Ectodermal cell (in vitro differentiated cells): ENCODE data around the gene B3GNT2.

Source experiments
- H3K27ac ChIP-seq: 2 replicates; pipeline ENCODE4 v1.7.0; 2013; ENCODE audit warnings: mild to moderate bottlenecking, low read depth, low read length; ENCODE audit not compliant: insufficient read depth, poor library complexity, severe bottlenecking
- H3K27me3 ChIP-seq: 2 replicates; pipeline ENCODE4 v1.7.0; 2013; ENCODE audit warnings: mild to moderate bottlenecking, low read length; ENCODE audit not compliant: insufficient read depth, control insufficient read depth, poor library complexity, severe bottlenecking
- H3K36me3 ChIP-seq: one replicate; pipeline ENCODE4 v1.7.0; 2013; ENCODE audit warnings: low read length; ENCODE audit not compliant: control insufficient read depth, insufficient read depth
- H3K4me1 ChIP-seq: one replicate; pipeline ENCODE4 v1.7.0; 2013; ENCODE audit warnings: low read length; ENCODE audit not compliant: control insufficient read depth, insufficient read depth
- H3K4me3 ChIP-seq: 2 replicates; pipeline ENCODE4 v1.7.0; 2013; ENCODE audit warnings: low read depth, low read length, control low read depth; ENCODE audit not compliant: insufficient read depth
- H3K9me3 ChIP-seq: 2 replicates; pipeline ENCODE4 v1.7.0; 2013; ENCODE audit warnings: mild to moderate bottlenecking, low read length, moderate library complexity; ENCODE audit not compliant: control insufficient read depth
- WGBS, 2 experiments: methylation state at CpG; one replicate each; pipeline ENCODE4 v1.1.7; 2013; ENCODE audit warnings: missing lambda C conversion rate in 2 of 2; 5-methylcytosine and 5-hydroxymethylcytosine counted together

The B3GNT2 gene

GRCh38 chr2:62205554-62205953 is 9.6 kb downstream of the B3GNT2 start:
- Histone ChIP-seq H3K9me3 (no peaks in the 10 kb centered on the region), H3K4me3 (no peak overlapping the region), H3K36me3 (no peaks in the 10 kb centered on the region), H3K27ac (no peak overlapping the region), H3K4me1 (peaks cover 34% of the 10 kb centered on the region), H3K27me3 (no peaks in the 10 kb centered on the region)
- 73 to 79% methylated on average over 6 of the region's 6 CpGs for WGBS, 2 experiments

GRCh38 chr2:62206024-62206423 is 10.1 kb downstream of the B3GNT2 start:
- WGBS, 2 experiments, result 92 to 97% methylated on average over 5 of the region's 5 CpGs
- Histone ChIP-seq H3K4me1 (peaks cover 34% of the 10 kb centered on the region), H3K36me3 (no peaks in the 10 kb centered on the region), H3K9me3 (no peaks in the 10 kb centered on the region), H3K27ac (no peak overlapping the region), H3K4me3 (no peak overlapping the region), H3K27me3 (no peaks in the 10 kb centered on the region)

GRCh38 chr2:62207491-62207890 is 11.6 kb downstream of the B3GNT2 start:
- Histone ChIP-seq H3K4me3 (no peak overlapping the region), H3K9me3 (no peaks in the 10 kb centered on the region), H3K36me3 (no peaks in the 10 kb centered on the region), H3K27me3 (no peaks in the 10 kb centered on the region), H3K4me1 (peaks cover 25% of the 10 kb centered on the region), H3K27ac (no peak overlapping the region)
- WGBS, 2 experiments, result 84 to 86% methylated on average over 10 of the region's 10 CpGs

GRCh38 chr2:62208074-62208757 is 12.3 kb downstream of the B3GNT2 start:
- WGBS, 2 experiments, result 78 to 95% methylated on average over 2 to 3 of the region's 4 CpGs
- H3K4me1 ChIP-seq, result peaks cover 22% of the 10 kb centered on the region
- no peaks in the 10 kb centered on the region for H3K27me3 ChIP-seq
- H3K9me3 ChIP-seq, result no peaks in the 10 kb centered on the region
- H3K4me3 ChIP-seq, result no peak overlapping the region
- H3K36me3 ChIP-seq, result no peaks in the 10 kb centered on the region
- H3K27ac ChIP-seq, result no peak overlapping the region

GRCh38 chr2:62208758-62209114 is 12.8 kb downstream of the B3GNT2 start:
- Histone ChIP-seq H3K27ac (no peak overlapping the region), H3K36me3 (no peaks in the 10 kb centered on the region), H3K9me3 (no peaks in the 10 kb centered on the region), H3K4me1 (peaks cover 22% of the 10 kb centered on the region), H3K4me3 (no peak overlapping the region), H3K27me3 (no peaks in the 10 kb centered on the region)
- WGBS, 2 experiments, result 91 to 94% methylated on average over 5 of the region's 5 CpGs

- no peak overlapping the region for H3K4me3 ChIP-seq
- no peak overlapping the region for H3K27ac ChIP-seq
- no peaks in the 10 kb centered on the region for H3K27me3 ChIP-seq
- 85 to 87% methylated on average over 8 of the region's 8 CpGs for WGBS, 2 experiments
- peaks cover 22% of the 10 kb centered on the region for H3K4me1 ChIP-seq
- no peaks in the 10 kb centered on the region for H3K36me3 ChIP-seq
- H3K9me3 ChIP-seq, result no peaks in the 10 kb centered on the region
Observed at GRCh38 chr2:62209427-62209991, 13.6 kb downstream of the B3GNT2 start.

- no peaks in the 10 kb centered on the region for H3K36me3 ChIP-seq
- H3K4me3 ChIP-seq, result no peak overlapping the region
- H3K27ac ChIP-seq, result no peak overlapping the region
- H3K4me1 ChIP-seq, result peaks cover 9% of the 10 kb centered on the region
- no peaks in the 10 kb centered on the region for H3K9me3 ChIP-seq
- H3K27me3 ChIP-seq, result no peaks in the 10 kb centered on the region
- 84 to 87% methylated on average over 11 of the region's 11 CpGs for WGBS, 2 experiments
Observed at GRCh38 chr2:62215306-62216064, 19.6 kb downstream of the B3GNT2 start.

- no peaks in the 10 kb centered on the region for H3K9me3 ChIP-seq
- H3K4me1 ChIP-seq, result peaks cover 9% of the 10 kb centered on the region
- H3K27me3 ChIP-seq, result no peaks in the 10 kb centered on the region
- H3K27ac ChIP-seq, result no peak overlapping the region
- H3K36me3 ChIP-seq, result no peaks in the 10 kb centered on the region
- 88 to 91% methylated on average over 2 of the region's 2 CpGs for WGBS, 2 experiments
- H3K4me3 ChIP-seq, result no peak overlapping the region
Observed at GRCh38 chr2:62216113-62216512, 20.2 kb downstream of the B3GNT2 start.

GRCh38 chr2:62216616-62217015 is 20.7 kb downstream of the B3GNT2 start:
- WGBS, 2 experiments, result 95% methylated on average over 8 of the region's 8 CpGs
- Histone ChIP-seq H3K4me3 (no peak overlapping the region), H3K36me3 (no peaks in the 10 kb centered on the region), H3K27me3 (no peaks in the 10 kb centered on the region), H3K4me1 (peaks cover 9% of the 10 kb centered on the region), H3K9me3 (no peaks in the 10 kb centered on the region), H3K27ac (no peak overlapping the region)

- 89 to 91% methylated on average over 10 of the region's 10 CpGs for WGBS, 2 experiments
- no peaks in the 10 kb centered on the region for H3K27me3 ChIP-seq
- no peak overlapping the region for H3K4me3 ChIP-seq
- peaks cover 9% of the 10 kb centered on the region for H3K4me1 ChIP-seq
- peaks cover 7% of the 10 kb centered on the region for H3K36me3 ChIP-seq
- H3K9me3 ChIP-seq, result no peaks in the 10 kb centered on the region
- no peak overlapping the region for H3K27ac ChIP-seq
Observed at GRCh38 chr2:62217421-62217820, 21.5 kb downstream of the B3GNT2 start.
